Measurements from ENCODE around the gene LCLAT1. TPM values are rescaled to one million over a fixed set of nuclear protein-coding genes. Genes with fewer than 3 reads are reported as not detected.

The LCLAT1 gene
- polyA plus RNA-seq, 1 donor (not counting 4 experiments of a cell fraction or from before 2014, with no cell fraction given), result 17.1 TPM

DNA sequence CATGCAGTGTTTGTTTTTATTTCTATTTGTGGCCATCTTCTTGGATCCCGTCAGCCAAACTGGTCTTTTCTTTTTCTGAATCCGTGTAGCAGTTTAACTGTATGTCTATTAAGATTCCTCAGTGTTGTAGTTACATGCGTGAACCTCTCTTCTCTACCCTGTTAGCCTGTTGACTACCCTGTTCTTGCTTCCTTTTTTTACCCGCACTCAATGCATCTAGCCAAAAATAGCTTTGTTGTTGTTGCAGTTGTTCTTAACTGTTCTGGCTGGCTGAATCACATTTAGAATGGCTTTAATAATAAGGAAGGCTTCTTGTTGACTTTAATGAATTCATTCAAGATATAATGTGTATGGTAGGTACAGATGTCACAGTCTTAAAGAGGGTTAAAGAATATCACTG lies 137.1 kb downstream of the LCLAT1 start:
- no peak for FAIRE-seq
- dilution Hi-C loops (cut with MboI; ENCODE audit: extremely low pct_ligation_motif_present, low sequenced_read_pairs), result no loop called here

GRCh38 chr2:30588994-30589393 lies 141.9 kb downstream of the LCLAT1 start:
- TF ChIP-seq EZH2 (IDR thresholded peaks at IDR 0.05; ENCODE audit: low read length), result no peak
- TF ChIP-seq, protein P1, sequence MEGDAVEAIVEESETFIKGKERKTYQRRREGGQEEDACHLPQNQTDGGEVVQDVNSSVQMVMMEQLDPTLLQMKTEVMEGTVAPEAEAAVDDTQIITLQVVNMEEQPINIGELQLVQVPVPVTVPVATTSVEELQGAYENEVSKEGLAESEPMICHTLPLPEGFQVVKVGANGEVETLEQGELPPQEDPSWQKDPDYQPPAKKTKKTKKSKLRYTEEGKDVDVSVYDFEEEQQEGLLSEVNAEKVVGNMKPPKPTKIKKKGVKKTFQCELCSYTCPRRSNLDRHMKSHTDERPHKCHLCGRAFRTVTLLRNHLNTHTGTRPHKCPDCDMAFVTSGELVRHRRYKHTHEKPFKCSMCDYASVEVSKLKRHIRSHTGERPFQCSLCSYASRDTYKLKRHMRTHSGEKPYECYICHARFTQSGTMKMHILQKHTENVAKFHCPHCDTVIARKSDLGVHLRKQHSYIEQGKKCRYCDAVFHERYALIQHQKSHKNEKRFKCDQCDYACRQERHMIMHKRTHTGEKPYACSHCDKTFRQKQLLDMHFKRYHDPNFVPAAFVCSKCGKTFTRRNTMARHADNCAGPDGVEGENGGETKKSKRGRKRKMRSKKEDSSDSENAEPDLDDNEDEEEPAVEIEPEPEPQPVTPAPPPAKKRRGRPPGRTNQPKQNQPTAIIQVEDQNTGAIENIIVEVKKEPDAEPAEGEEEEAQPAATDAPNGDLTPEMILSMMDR (optimal IDR thresholded peaks at IDR 0.05 in 1 of 3, IDR thresholded peaks at IDR 0.05 in 1 of 3, conservative IDR thresholded peaks at IDR 0.05 in 1 of 3; ENCODE audit: extremely low read depth in 1 of 3, insufficient read depth in 2 of 3, low read length in 3 of 3), result no peak
- H3K4me3 ChIP-seq (ENCODE audit: control insufficient read depth in 2 of 3, extremely low read depth in 1 of 3, insufficient read depth in 2 of 3, low read depth in 1 of 3, low read length in 3 of 3), result no peak overlapping the region

More for the DNA sequence above, 137.1 kb downstream of the LCLAT1 start:
- Histone ChIP-seq H4K20me1 (ENCODE audit: control insufficient read depth, extremely low read depth, insufficient read depth, low read length) (no peaks in the 10 kb centered on the region), H3K4me3 (ENCODE audit: control insufficient read depth in 2 of 3, extremely low read depth in 1 of 3, insufficient read depth in 2 of 3, low read depth in 1 of 3, low read length in 3 of 3) (no peak overlapping the region), H3K9me1 (ENCODE audit: control insufficient read depth, extremely low read depth, insufficient read depth, low read length) (no peaks in the 10 kb centered on the region), H3K27me3 (ENCODE audit: control insufficient read depth, extremely low read depth, insufficient read depth, low read length) (no peaks in the 10 kb centered on the region), H3K4me1 (ENCODE audit: control insufficient read depth, extremely low read depth, insufficient read depth, low read length) (no peaks in the 10 kb centered on the region), H3K36me3 (ENCODE audit: control insufficient read depth in 2 of 2, extremely low read depth in 1 of 2, insufficient read depth in 2 of 2, low read length in 2 of 2) (no peaks in the 10 kb centered on the region), H2AFZ (ENCODE audit: control insufficient read depth, low read length) (no peak overlapping the region), H3K79me2 (ENCODE audit: control insufficient read depth, insufficient read depth, low read length) (no peaks in the 10 kb centered on the region), H3K9ac (ENCODE audit: control insufficient read depth, extremely low read depth, insufficient read depth, low read length) (no peak overlapping the region), H3K27ac (ENCODE audit: control insufficient read depth, insufficient read depth, low read length) (no peak overlapping the region), H3K9me3 (ENCODE audit: control insufficient read depth, low read depth, low read length) (no peaks in the 10 kb centered on the region), H3K4me2 (ENCODE audit: control insufficient read depth, extremely low read depth, insufficient read depth, low read depth, low read length) (no peak overlapping the region)
- no peak for DNase-seq (ENCODE audit: low read depth, low spot score)
- TF ChIP-seq EZH2 (IDR thresholded peaks at IDR 0.05; ENCODE audit: low read length), result no peak
- TF ChIP-seq, protein P1 (optimal IDR thresholded peaks at IDR 0.05 in 1 of 3, IDR thresholded peaks at IDR 0.05 in 1 of 3, conservative IDR thresholded peaks at IDR 0.05 in 1 of 3; ENCODE audit: extremely low read depth in 1 of 3, insufficient read depth in 2 of 3, low read length in 3 of 3), result no peak

More at GRCh38 chr2:30588994-30589393, 141.9 kb downstream of the LCLAT1 start:
- no peak overlapping the region for H3K4me2 ChIP-seq (ENCODE audit: control insufficient read depth, extremely low read depth, insufficient read depth, low read depth, low read length)
- H3K9ac ChIP-seq (ENCODE audit: control insufficient read depth, extremely low read depth, insufficient read depth, low read length), result no peak overlapping the region
- no peaks in the 10 kb centered on the region for H3K9me3 ChIP-seq (ENCODE audit: control insufficient read depth, low read depth, low read length)
- H3K79me2 ChIP-seq (ENCODE audit: control insufficient read depth, insufficient read depth, low read length), result no peaks in the 10 kb centered on the region
- DNase-seq (ENCODE audit: low read depth, low spot score), result no peak
- H3K4me1 ChIP-seq (ENCODE audit: control insufficient read depth, extremely low read depth, insufficient read depth, low read length), result no peaks in the 10 kb centered on the region
- H3K9me1 ChIP-seq (ENCODE audit: control insufficient read depth, extremely low read depth, insufficient read depth, low read length), result no peaks in the 10 kb centered on the region
- no peak for FAIRE-seq
- no peaks in the 10 kb centered on the region for H3K27me3 ChIP-seq (ENCODE audit: control insufficient read depth, extremely low read depth, insufficient read depth, low read length)
- H4K20me1 ChIP-seq (ENCODE audit: control insufficient read depth, extremely low read depth, insufficient read depth, low read length), result no peaks in the 10 kb centered on the region
- dilution Hi-C loops (cut with MboI; ENCODE audit: extremely low pct_ligation_motif_present, low sequenced_read_pairs), result no loop called here
- H3K36me3 ChIP-seq (ENCODE audit: control insufficient read depth in 2 of 2, extremely low read depth in 1 of 2, insufficient read depth in 2 of 2, low read length in 2 of 2), result no peaks in the 10 kb centered on the region
- H2AFZ ChIP-seq (ENCODE audit: control insufficient read depth, low read length), result no peak overlapping the region
- no peak overlapping the region for H3K27ac ChIP-seq (ENCODE audit: control insufficient read depth, insufficient read depth, low read length)
